Vagina (tissue), 2 donors: ENCODE data around the gene BCL6B. TPM values are rescaled to one million over a fixed set of nuclear protein-coding genes. Genes with fewer than 3 reads are reported as not detected.

Source experiments
- DNase-seq, 2 donors: peaks; one replicate each; pipeline ENCODE4 v3.0.0-alpha.2; 2017; ENCODE audit errors: extremely low spot score in 2 of 2
- H3K27ac ChIP-seq: fragments of 200-600 bp; sonication (generic); one replicate; pipeline ENCODE4 v1.5.1; 2019
- H3K27me3 ChIP-seq: fragments of 200-600 bp; sonication (generic); one replicate; pipeline ENCODE4 v1.5.1; 2019
- H3K36me3 ChIP-seq, 2 donors: fragments of 200-600 bp; sonication (generic); one replicate each; pipeline ENCODE4 v1.5.1; 2017 to 2019
- H3K4me1 ChIP-seq: fragments of 200-600 bp; sonication (generic); one replicate; pipeline ENCODE4 v1.5.1; 2019
- H3K4me3 ChIP-seq, 2 donors: fragments of 200-600 bp; sonication (generic); 1 replicate in 1 of 2; 2 replicates in 1 of 2; pipeline ENCODE4 v1.5.1; 2016 to 2019
- H3K9me3 ChIP-seq: fragments of 200-600 bp; sonication (generic); one replicate; pipeline ENCODE4 v1.5.1; 2019
- CTCF ChIP-seq, 3 experiments: fragments of 450-650 bp in 2 of 3; fragments of 200-600 bp in 1 of 3; sonication (generic) in 1 of 3; IDR thresholded peaks; one replicate each; pipeline ENCODE4 v1.5.1; 2017 to 2019; ENCODE audit warnings: antibody characterized with exemption in 3 of 3, mild to moderate bottlenecking in 2 of 3, moderate library complexity in 2 of 3
- POLR2A ChIP-seq, 2 donors: fragments of 450-650 bp; IDR thresholded peaks; one replicate each; pipeline ENCODE4 v1.6.1; 2017; ENCODE audit warnings: antibody characterized with exemption in 2 of 2, mild to moderate bottlenecking in 2 of 2, moderate library complexity in 2 of 2
- POLR2AphosphoS5 ChIP-seq, 2 donors: sonication (generic); formaldehyde crosslinking; IDR thresholded peaks; one replicate each; pipeline ENCODE4 v1.9.0; 2017; ENCODE audit warnings: antibody characterized with exemption in 2 of 2, mild to moderate bottlenecking in 2 of 2, low read depth in 1 of 2; ENCODE audit not compliant: insufficient read depth in 1 of 2
- intact Hi-C: fragments of 100-400 bp; cut with DNase I; formaldehyde crosslinking; loops from one replicate; pipeline ENCODE4 v1.15.1; 2023
- total RNA-seq: library from RNA; depleted of rRNA; stranded (reverse); fragments of >200 nt; gene quantifications from one replicate; pipeline ENCODE4 v1.2.3, GENCODE V29; 2016

The BCL6B gene
- total RNA-seq, 1 donor from 2014 or later = 10.1 TPM

GRCh38 chr17:7024402-7024785 is 1.5 kb downstream of the BCL6B start:
- Histone ChIP-seq H3K27me3 (no peaks in the 10 kb centered on the region), H3K27ac (peak overlapping the region; percentile 20), H3K4me1 (peaks cover 28% of the 10 kb centered on the region), H3K36me3 (no peaks in the 10 kb centered on the region), H3K4me3 (no peak overlapping the region), H3K9me3 (no peaks in the 10 kb centered on the region)
- TF ChIP-seq CTCF (IDR thresholded peaks at IDR 0.05) = no peak
- TF ChIP-seq POLR2AphosphoS5 (IDR thresholded peaks at IDR 0.05; ENCODE audit: insufficient read depth in 1 of 2, low read depth in 1 of 2) = no peak
- no peak for TF ChIP-seq POLR2A (IDR thresholded peaks at IDR 0.05)
- intact Hi-C loops = no loop called here
- no peak for DNase-seq

- Histone ChIP-seq H3K36me3 (no peaks in the 10 kb centered on the region), H3K27me3 (no peaks in the 10 kb centered on the region), H3K27ac (no peak overlapping the region), H3K4me1 (peaks cover 26% of the 10 kb centered on the region), H3K9me3 (no peaks in the 10 kb centered on the region), H3K4me3 (no peak overlapping the region)
- TF ChIP-seq CTCF (IDR thresholded peaks at IDR 0.05) (no peak), POLR2A (IDR thresholded peaks at IDR 0.05) (no peak), POLR2AphosphoS5 (IDR thresholded peaks at IDR 0.05; ENCODE audit: insufficient read depth in 1 of 2, low read depth in 1 of 2) (no peak)
- intact Hi-C loops = no loop called here
- DNase-seq = no peak
These were observed 2.4 kb downstream of the BCL6B start for GRCh38 chr17:7025245-7025644.

- TF ChIP-seq POLR2A (IDR thresholded peaks at IDR 0.05) (no peak), POLR2AphosphoS5 (IDR thresholded peaks at IDR 0.05; ENCODE audit: insufficient read depth in 1 of 2, low read depth in 1 of 2) (no peak), CTCF (IDR thresholded peaks at IDR 0.05) (no peak)
- peak overlapping the region; percentile 33 for H3K27ac ChIP-seq
These were observed 3.7 kb downstream of the BCL6B start for GRCh38 chr17:7026471-7027115.

GRCh38 chr17:7027335-7027734 is 4.5 kb downstream of the BCL6B start:
- H3K36me3 ChIP-seq = no peaks in the 10 kb centered on the region
- H3K27ac ChIP-seq = peak overlapping the region; percentile 33
- H3K4me1 ChIP-seq = peaks cover 12% of the 10 kb centered on the region
- no peaks in the 10 kb centered on the region for H3K27me3 ChIP-seq
- no peaks in the 10 kb centered on the region for H3K9me3 ChIP-seq
- intact Hi-C loops = no loop called here
- TF ChIP-seq POLR2AphosphoS5 (IDR thresholded peaks at IDR 0.05; ENCODE audit: insufficient read depth in 1 of 2, low read depth in 1 of 2) = no peak
- no peak for TF ChIP-seq POLR2A (IDR thresholded peaks at IDR 0.05)
- TF ChIP-seq CTCF (IDR thresholded peaks at IDR 0.05) = no peak
- H3K4me3 ChIP-seq = no peak overlapping the region
- DNase-seq = no peak

More at GRCh38 chr17:7026471-7027115, 3.7 kb downstream of the BCL6B start:
- Histone ChIP-seq H3K4me3 (no peak overlapping the region), H3K4me1 (peaks cover 20% of the 10 kb centered on the region), H3K27me3 (no peaks in the 10 kb centered on the region), H3K9me3 (no peaks in the 10 kb centered on the region), H3K36me3 (no peaks in the 10 kb centered on the region)
- intact Hi-C loops = no loop called here
- DNase-seq = no peak

GRCh38 chr17:7029096-7029495 is 6.2 kb downstream of the BCL6B start:
- Histone ChIP-seq H3K4me3 (no peak overlapping the region), H3K27me3 (no peaks in the 10 kb centered on the region), H3K9me3 (no peaks in the 10 kb centered on the region), H3K27ac (no peak overlapping the region), H3K4me1 (no peaks in the 10 kb centered on the region), H3K36me3 (no peaks in the 10 kb centered on the region)
- TF ChIP-seq POLR2A (IDR thresholded peaks at IDR 0.05) (no peak), POLR2AphosphoS5 (IDR thresholded peaks at IDR 0.05; ENCODE audit: insufficient read depth in 1 of 2, low read depth in 1 of 2) (no peak), CTCF (IDR thresholded peaks at IDR 0.05) (no peak)
- intact Hi-C loops = no loop called here
- DNase-seq = no peak
